Thoracic aorta (tissue), 2 donors: ENCODE data around the gene STAT1. TPM values are rescaled to one million over a fixed set of nuclear protein-coding genes. Genes with fewer than 3 reads are reported as not detected.

Source experiments
- ATAC-seq: fragments of 150-250 bp; one replicate; pipeline ENCODE4 v1.8.0; 2017; ENCODE audit warnings: low read depth; ENCODE audit not compliant: insufficient number of reproducible peaks, low FRiP score
- DNase-seq: peaks from one replicate; pipeline ENCODE4 v3.0.0-alpha.2; 2020; ENCODE audit warnings: low spot score
- H3K27ac ChIP-seq, 2 donors: fragments of 200-600 bp; sonication (generic); 1 replicate in 1 of 2; 2 replicates in 1 of 2; pipeline ENCODE4 v1.5.1; 2016; ENCODE audit warnings: mild to moderate bottlenecking in 2 of 2, moderate library complexity in 2 of 2
- H3K27me3 ChIP-seq: fragments of 200-600 bp; sonication (generic); replicated peaks from 2 replicates; pipeline ENCODE4 v1.6.0; 2016; ENCODE audit warnings: mild to moderate bottlenecking; ENCODE audit not compliant: insufficient read depth
- H3K36me3 ChIP-seq: fragments of 200-600 bp; sonication (generic); one replicate; pipeline ENCODE4 v1.5.1; 2016
- H3K4me1 ChIP-seq, 2 donors: fragments of 200-600 bp; sonication (generic); 1 replicate in 1 of 2; 2 replicates in 1 of 2; pipeline versions ENCODE4 v1.5.1 to v1.6.0; 2016; ENCODE audit warnings: low read depth in 2 of 2, mild to moderate bottlenecking in 1 of 2; ENCODE audit not compliant: control insufficient read depth in 1 of 2
- H3K4me3 ChIP-seq: fragments of 200-600 bp; sonication (generic); 2 replicates; pipeline ENCODE4 v1.5.1; 2016; ENCODE audit warnings: mild to moderate bottlenecking
- H3K9me3 ChIP-seq: fragments of 200-600 bp; sonication (generic); 2 replicates; pipeline ENCODE4 v1.5.1; 2016
- CTCF ChIP-seq: fragments of 200-600 bp; sonication (generic); IDR thresholded peaks from one replicate; pipeline ENCODE4 v1.5.1; 2019; ENCODE audit warnings: antibody characterized with exemption
- total RNA-seq, 2 donors: library from RNA; depleted of rRNA; stranded (reverse); fragments of >200 nt; gene quantifications; one replicate each; pipeline versions ENCODE4 v1.1.0 to v1.2.3, GENCODE V29; 2016

STAT1 gene
- total RNA-seq, 2 donors from 2014 or later: 67.4 to 82.6 TPM

- ATAC-seq (no peak), DNase-seq (no peak)
- Histone ChIP-seq H3K9me3 (no peaks in the 10 kb centered on the region), H3K4me1 (peaks cover 5 to 8% of the 10 kb centered on the region in 2 donors), H3K4me3 (no peak overlapping the region), H3K36me3 (no peaks in the 10 kb centered on the region), H3K27me3 (no peaks in the 10 kb centered on the region), H3K27ac (no peak overlapping the region)
- TF ChIP-seq CTCF: no peak
Observed at GRCh38 chr2:191023235-191023679, 9.3 kb upstream of the STAT1 start.

GRCh38 chr2:191020742-191021381, 6.9 kb upstream of the STAT1 start:
- peak overlapping the region; percentile 83 for H3K4me3 ChIP-seq
- peak; percentile 71 for ATAC-seq
- H3K9me3 ChIP-seq: no peaks in the 10 kb centered on the region
- DNase-seq: no peak
- TF ChIP-seq CTCF: no peak
- peaks cover 5 to 8% of the 10 kb centered on the region in 2 donors for H3K4me1 ChIP-seq
- H3K36me3 ChIP-seq: no peaks in the 10 kb centered on the region
- H3K27me3 ChIP-seq: no peaks in the 10 kb centered on the region
- H3K27ac ChIP-seq: peak overlapping the region; percentile 92 to 94

- no peaks in the 10 kb centered on the region for H3K27me3 ChIP-seq
- ATAC-seq (peak; percentile 98), DNase-seq (peak; percentile 63)
- H3K27ac ChIP-seq: peak overlapping the region; percentile 92 to 94
- H3K36me3 ChIP-seq: no peaks in the 10 kb centered on the region
- TF ChIP-seq CTCF: peak; percentile 40
- H3K4me1 ChIP-seq: peaks cover 5 to 8% of the 10 kb centered on the region in 2 donors
- peak overlapping the region; percentile 83 for H3K4me3 ChIP-seq
- H3K9me3 ChIP-seq: no peaks in the 10 kb centered on the region
Observed at GRCh38 chr2:191020221-191020741, 6.3 kb upstream of the STAT1 start.

- Histone ChIP-seq H3K4me3 (no peak overlapping the region), H3K36me3 (no peaks in the 10 kb centered on the region), H3K9me3 (no peaks in the 10 kb centered on the region), H3K27ac (no peak overlapping the region), H3K27me3 (no peaks in the 10 kb centered on the region), H3K4me1 (peaks cover 8 to 10% of the 10 kb centered on the region in 2 donors)
- no peak for TF ChIP-seq CTCF
- DNase-seq: no peak
- no peak for ATAC-seq
Observed at GRCh38 chr2:191019376-191019775, 5.4 kb upstream of the STAT1 start.

GRCh38 chr2:191018643-191019119, 4.7 kb upstream of the STAT1 start:
- DNase-seq (no peak), ATAC-seq (no peak)
- Histone ChIP-seq H3K36me3 (no peaks in the 10 kb centered on the region), H3K4me3 (no peak overlapping the region), H3K27me3 (no peaks in the 10 kb centered on the region), H3K27ac (no peak overlapping the region), H3K9me3 (no peaks in the 10 kb centered on the region), H3K4me1 (peaks cover 8 to 10% of the 10 kb centered on the region in 2 donors)
- no peak for TF ChIP-seq CTCF
